ENCODE data around the gene GLI1. TPM values are rescaled to one million over a fixed set of nuclear protein-coding genes. Genes with fewer than 3 reads are reported as not detected.

Gene GLI1
- total and polyA plus RNA-seq, 2 of the 13 experiments (the other 11 are each of a cell fraction or from before 2014, with no cell fraction given) = 0.09 to 0.20 TPM

- TF ChIP-seq TCF12 (IDR thresholded peaks at IDR 0.05) (no peak), TCF12 (CRISPR knock-in tag; IDR thresholded peaks at IDR 0.05) (peak; percentile 84), ATF7-NPFF (CRISPR knock-in tag; IDR thresholded peaks at IDR 0.05; ENCODE audit: low read depth) (0 out of 2 replicates have a peak, but pooled peaks have one; percentile 56), CHD4 (IDR thresholded peaks at IDR 0.05; ENCODE audit: borderline replicate concordance, low read length) (no peak), CEBPG (CRISPR knock-in tag; IDR thresholded peaks at IDR 0.05) (peak; percentile 98), PPARG (CRISPR knock-in tag; conservative IDR thresholded peaks at IDR 0.05) (peak; percentile 95), ZNF557 (CRISPR knock-in tag; IDR thresholded peaks at IDR 0.05) (no peak), ZBTB26 (CRISPR knock-in tag; IDR thresholded peaks at IDR 0.05; ENCODE audit: borderline replicate concordance) (no peak)
- TF ChIP-seq, protein P1, sequence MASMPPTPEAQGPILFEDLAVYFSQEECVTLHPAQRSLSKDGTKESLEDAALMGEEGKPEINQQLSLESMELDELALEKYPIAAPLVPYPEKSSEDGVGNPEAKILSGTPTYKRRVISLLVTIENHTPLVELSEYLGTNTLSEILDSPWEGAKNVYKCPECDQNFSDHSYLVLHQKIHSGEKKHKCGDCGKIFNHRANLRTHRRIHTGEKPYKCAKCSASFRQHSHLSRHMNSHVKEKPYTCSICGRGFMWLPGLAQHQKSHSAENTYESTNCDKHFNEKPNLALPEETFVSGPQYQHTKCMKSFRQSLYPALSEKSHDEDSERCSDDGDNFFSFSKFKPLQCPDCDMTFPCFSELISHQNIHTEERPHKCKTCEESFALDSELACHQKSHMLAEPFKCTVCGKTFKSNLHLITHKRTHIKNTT (CRISPR knock-in tag; IDR thresholded peaks at IDR 0.05) = no peak
Observed at GRCh38 chr12:57451233-57451778, 8.3 kb upstream of the GLI1 start (continued).

DNA sequence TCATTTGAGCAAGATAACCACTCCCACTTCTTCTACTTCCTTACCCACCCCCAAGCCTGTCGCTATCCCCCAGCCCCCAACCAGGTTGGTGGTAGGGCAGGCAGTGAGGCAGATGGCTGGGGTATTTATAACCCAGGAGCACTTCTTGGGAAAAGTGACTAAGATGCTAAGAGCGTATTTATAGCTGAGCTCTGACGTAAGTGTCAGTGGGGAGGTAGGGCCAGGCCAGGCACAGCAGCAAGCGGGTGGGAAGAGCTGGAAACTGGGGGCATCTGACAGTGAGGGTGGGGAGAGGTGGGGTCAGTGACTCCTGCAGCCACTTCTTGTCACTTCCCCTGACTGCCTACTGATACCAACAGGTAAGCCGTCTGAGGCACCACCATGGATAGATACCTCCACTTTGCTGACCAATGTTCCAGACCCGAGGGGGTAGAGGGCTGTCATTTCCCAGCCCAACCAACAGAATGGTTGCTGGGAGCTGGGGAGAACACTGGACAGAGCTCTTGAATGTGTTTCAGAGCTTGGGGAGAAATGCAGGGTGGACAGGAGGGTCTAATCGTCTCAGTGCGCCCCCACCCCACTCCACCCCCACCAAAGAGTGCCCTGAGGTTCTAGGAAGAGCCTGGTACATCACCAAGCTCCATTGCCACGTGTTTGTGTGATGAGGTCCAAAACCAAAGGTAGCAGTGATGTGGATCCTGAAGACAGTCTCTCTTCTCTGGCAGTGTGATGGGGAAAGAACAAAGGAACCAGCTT lies 7.2 kb upstream of the GLI1 start:
- H3K4me3 ChIP-seq (replicated peaks in 1 of 3; ENCODE audit: insufficient read depth in 1 of 3, low read depth in 2 of 3, low read length in 3 of 3) = peak overlapping the region in 1 of 3 experiments; percentile 3; a peak in 1 of 6 replicates
- intact Hi-C loops (cut with micrococcal nuclease; ENCODE audit: unreplicated experiment) = loop anchor here (5.0 to 10.0 kb wide), 2 partner anchors 190 to 698 kb away; partner anchors contain the start of gene PRIM1
- TF ChIP-seq ATF7 (IDR thresholded peaks at IDR 0.05) = no peak
- peak; percentile 38; the same call in 1 of the 2 replicates for TF ChIP-seq ATF7 (CRISPR knock-in tag; IDR thresholded peaks at IDR 0.05)
- TF ChIP-seq ZNF572 (CRISPR knock-in tag; IDR thresholded peaks at IDR 0.05) = 0 out of 2 replicates have a peak, but pooled peaks have one; percentile 70
- 0 out of 2 replicates have a peak, but pooled peaks have one; percentile 46 for TF ChIP-seq MTA1 (CRISPR knock-in tag; IDR thresholded peaks at IDR 0.05; ENCODE audit: borderline replicate concordance)
- TF ChIP-seq NR2C2 (CRISPR knock-in tag; IDR thresholded peaks at IDR 0.05; ENCODE audit: borderline replicate concordance) = 0 out of 2 replicates have a peak, but pooled peaks have one; percentile 18
- 0 out of 2 replicates have a peak, but pooled peaks have one; percentile 62 for TF ChIP-seq ZNF761 (CRISPR knock-in tag; conservative IDR thresholded peaks at IDR 0.05)
- TF ChIP-seq, protein P2, sequence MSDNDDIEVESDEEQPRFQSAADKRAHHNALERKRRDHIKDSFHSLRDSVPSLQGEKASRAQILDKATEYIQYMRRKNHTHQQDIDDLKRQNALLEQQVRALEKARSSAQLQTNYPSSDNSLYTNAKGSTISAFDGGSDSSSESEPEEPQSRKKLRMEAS (IDR thresholded peaks at IDR 0.05) = no peak
- peak; percentile 31; the same call in 1 of the 2 replicates for TF ChIP-seq ZFX (CRISPR knock-in tag; IDR thresholded peaks at IDR 0.05; ENCODE audit: low read depth)
- 0 out of 2 replicates have a peak, but pooled peaks have one; percentile 68 for TF ChIP-seq ZNF577 (CRISPR knock-in tag; IDR thresholded peaks at IDR 0.05; ENCODE audit: borderline replicate concordance, low read depth)

More for the DNA sequence above, 7.2 kb upstream of the GLI1 start:
- Histone ChIP-seq H3K9ac (ENCODE audit: insufficient read depth, low read depth, low read length) (no peak overlapping the region), H3K4me1 (ENCODE audit: insufficient read depth, low read length) (peaks cover 74% of the 10 kb centered on the region), H3K27ac (ENCODE audit: extremely low read length, insufficient read depth, low read length) (no peak overlapping the region), H3K9me3 (ENCODE audit: low read length) (no peaks in the 10 kb centered on the region), H4K20me1 (ENCODE audit: insufficient read depth, low read length) (no peaks in the 10 kb centered on the region), H3K36me3 (replicated peaks in 1 of 2; ENCODE audit: control insufficient read depth in 1 of 2, insufficient read depth in 2 of 2, low read length in 2 of 2) (no peaks in the 10 kb centered on the region), H3K4me2 (ENCODE audit: low read depth, low read length) (peak overlapping the region; percentile 80), H2AFZ (ENCODE audit: low read length) (no peak overlapping the region), H3K27me3 (ENCODE audit: control insufficient read depth in 1 of 2, insufficient read depth in 2 of 2, low read length in 2 of 2) (no peaks in the 10 kb centered on the region; a peak in 1 of 5 replicates), H3K79me2 (ENCODE audit: insufficient read depth, low read length) (peaks cover 15% of the 10 kb centered on the region)
- in situ Hi-C loops (cut with HindIII; ENCODE audit: extremely low pct_ligation_motif_present, low pct_unique_long_range_greater_than_20kb) = loop anchor here (5.0 kb wide), 1 partner anchor 145 kb away; no protein-coding TSS in a partner anchor
- FAIRE-seq (no peak), ATAC-seq (no peak), DNase-seq (ENCODE audit: low spot score) (no peak)
- no TSS peak for BruUV-seq (replicated peaks)
- ChIA-PET POLR2A (interaction anchor here (0.8 to 6.4 kb wide), 10 partner anchors 10 to 145 kb away, joined by 3 to 99 read pairs (median 6); partner anchors contain the start of genes INHBC and R3HDM2), CTCF (ENCODE audit: low intra/inter-chr PET ratio, low total read pairs) (interaction anchor here (6.1 kb wide), 1 partner anchor 145 kb away, joined by 66 read pairs; no protein-coding TSS in a partner anchor)
- 38% methylated on average over 7 of the region's 9 CpGs for WGBS (ENCODE audit: low lambda C conversion rate)

All from HepG2 (cell line).